Endothelial cell of umbilical vein (primary cell): Measurements from ENCODE around the gene ZDHHC17. TPM values are rescaled to one million over a fixed set of nuclear protein-coding genes. Genes with fewer than 3 reads are reported as not detected.

ENCODE experiments used
- BruUV-seq: library from RNA; stranded (reverse); fragments of 400-500 nt; replicated peaks from 2 replicates; lab custom pipeline; 2021; lab: Mats Ljungman, UMichigan
- CTCF ChIA-PET: fragments of 300-600, 350-600 bp; sonication (Branson Sonifier 250); formaldehyde crosslinking; loops from one replicate; lab custom pipeline; 2021; ENCODE audit warnings: antibody characterized with exemption, inconsistent platforms; lab: Charles Lee
- POLR2A ChIA-PET: fragments of 300-600, 350-600 bp; sonication (Branson Sonifier 250); formaldehyde crosslinking; loops from one replicate; lab custom pipeline; 2021; ENCODE audit warnings: antibody characterized with exemption, inconsistent platforms; lab: Charles Lee
- DNase-seq: peaks from one replicate; pipeline ENCODE4 v3.0.0-alpha.2; 2011; ENCODE audit warnings: low read depth, low spot score
- FAIRE-seq: peaks from 2 replicates; lab custom pipeline; 2011; peaks lifted over from hg19 to GRCh38; lab: Jason Lieb, UNC
- H2AFZ ChIP-seq: 2 replicates; pipeline ENCODE4 v1.6.0; 2012; ENCODE audit warnings: low read depth, low read length, control low read depth, inconsistent platforms
- H3K27ac ChIP-seq: 2 replicates; pipeline ENCODE4 v1.5.1; 2011; ENCODE audit warnings: low read depth, mild to moderate bottlenecking, control low read depth, low read length, moderate library complexity; ENCODE audit not compliant: insufficient read depth
- H3K27me3 ChIP-seq, 2 experiments: 2 replicates each; pipeline versions ENCODE4 v1.6.0 to v1.6.1; 2011; ENCODE audit warnings: low read length in 2 of 2, mixed read lengths in 1 of 2; ENCODE audit not compliant: control insufficient read depth in 2 of 2, insufficient read depth in 2 of 2
- H3K36me3 ChIP-seq, 2 experiments: 2 replicates in 1 of 2; 3 replicates in 1 of 2; pipeline ENCODE4 v1.5.1; 2011; ENCODE audit warnings: low read length in 2 of 2, mild to moderate bottlenecking in 1 of 2, moderate library complexity in 1 of 2; ENCODE audit not compliant: control insufficient read depth in 2 of 2, insufficient read depth in 2 of 2; ENCODE audit errors: extremely low read depth in 1 of 2
- H3K4me1 ChIP-seq: 3 replicates; pipeline ENCODE4 v1.5.1; 2011; ENCODE audit warnings: mild to moderate bottlenecking, low read length; ENCODE audit not compliant: control insufficient read depth, insufficient read depth; ENCODE audit errors: extremely low read depth
- H3K4me2 ChIP-seq: 2 replicates; pipeline ENCODE4 v1.6.1; 2011; ENCODE audit warnings: low read length, control low read depth, mixed read lengths; ENCODE audit not compliant: insufficient read depth
- H3K4me3 ChIP-seq, 3 experiments: fragments of 200-600 bp in 1 of 3; sonication (generic), shearing (Covaris generic) in 1 of 3; replicated peaks in 1 of 3; 2 replicates each; pipeline ENCODE4 v1.5.1; 2011 to 2016; ENCODE audit warnings: control low read depth in 3 of 3, low read length in 3 of 3, mild to moderate bottlenecking in 2 of 3, inconsistent platforms in 1 of 3, low read depth in 1 of 3, moderate library complexity in 1 of 3; ENCODE audit not compliant: insufficient read depth in 1 of 3
- H3K79me2 ChIP-seq: 2 replicates; pipeline ENCODE4 v1.6.0; 2012; ENCODE audit warnings: low read length, inconsistent platforms; ENCODE audit not compliant: control insufficient read depth, insufficient read depth
- H3K9ac ChIP-seq: replicated peaks from 2 replicates; pipeline ENCODE3; 2011; ENCODE audit warnings: low read length, control low read depth; ENCODE audit not compliant: insufficient read depth; ENCODE audit errors: extremely low read depth
- H3K9me1 ChIP-seq: replicated peaks from 3 replicates; pipeline ENCODE4 v1.6.0; 2011; ENCODE audit warnings: mild to moderate bottlenecking, low read length; ENCODE audit not compliant: control insufficient read depth, insufficient read depth; ENCODE audit errors: extremely low read depth
- H3K9me3 ChIP-seq: replicated peaks from 2 replicates; pipeline ENCODE4 v1.5.1; 2012; ENCODE audit warnings: low read length, inconsistent platforms; ENCODE audit not compliant: control insufficient read depth, insufficient read depth
- H4K20me1 ChIP-seq: replicated peaks from 2 replicates; pipeline ENCODE3; 2011; ENCODE audit warnings: mild to moderate bottlenecking, low read length; ENCODE audit not compliant: control insufficient read depth, insufficient read depth; ENCODE audit errors: extremely low read depth
- CTCF ChIP-seq, 2 donors: IDR thresholded peaks; 1 replicate in 1 of 2; 2 replicates in 1 of 2; pipeline ENCODE4 v1.5.1; 2011; ENCODE audit warnings: low read length in 2 of 2, mild to moderate bottlenecking in 2 of 2, moderate library complexity in 2 of 2, control low read depth in 1 of 2, inconsistent platforms in 1 of 2, low read depth in 1 of 2; ENCODE audit not compliant: insufficient read depth in 1 of 2; ENCODE audit errors: extremely low read depth in 1 of 2
- EZH2 ChIP-seq: IDR thresholded peaks from 2 replicates; pipeline ENCODE4 v1.6.1; 2012; ENCODE audit warnings: borderline replicate concordance, low read depth, mild to moderate bottlenecking, moderate library complexity, low read length, inconsistent platforms; ENCODE audit not compliant: severe bottlenecking
- FOS ChIP-seq: IDR thresholded peaks from 2 replicates; pipeline ENCODE4 v1.6.1; 2011; ENCODE audit warnings: mild to moderate bottlenecking, low read length, moderate library complexity, borderline replicate concordance; ENCODE audit not compliant: insufficient read depth
- GATA2 ChIP-seq: IDR thresholded peaks from 2 replicates; pipeline ENCODE4 v1.7.0; 2011; ENCODE audit warnings: low read depth, mild to moderate bottlenecking, moderate library complexity, mixed read lengths, low read length; ENCODE audit not compliant: insufficient read length, insufficient read depth
- JUN ChIP-seq: IDR thresholded peaks from 2 replicates; pipeline ENCODE4 v1.6.1; 2011; ENCODE audit warnings: borderline replicate concordance, low read depth; ENCODE audit not compliant: insufficient read length, insufficient read depth
- MAX ChIP-seq: IDR thresholded peaks from 2 replicates; pipeline ENCODE4 v1.6.1; 2011; ENCODE audit not compliant: insufficient read depth, insufficient read length
- MYC ChIP-seq: IDR thresholded peaks from one replicate; pipeline ENCODE4 v1.6.1; 2011; ENCODE audit warnings: mild to moderate bottlenecking, low read depth, low read length
- POLR2A ChIP-seq: IDR thresholded peaks from 2 replicates; pipeline ENCODE4 v1.6.1; 2012; ENCODE audit warnings: low read depth, mild to moderate bottlenecking, control low read depth, low read length
- POLR2AphosphoS5 ChIP-seq: IDR thresholded peaks from 2 replicates; pipeline ENCODE4 v1.6.1; 2012; ENCODE audit warnings: low read depth, mild to moderate bottlenecking, control low read depth, low read length, moderate library complexity; ENCODE audit not compliant: insufficient read depth
- dilution Hi-C: fragments of 300-500 bp; cut with MboI; formaldehyde crosslinking; loops from one replicate; pipeline ENCODE4 v1.15.0; 2019; ENCODE audit warnings: low sequenced_read_pairs; ENCODE audit not compliant: extremely low pct_ligation_motif_present
- intact Hi-C: fragments of 100-400 bp; cut with micrococcal nuclease; formaldehyde crosslinking; loops from one replicate; pipeline ENCODE4 v1.10.0; 2022
- polyA plus RNA-seq, 4 experiments: library from polyadenylated mRNA; depleted of rRNA in 3 of 4; stranded (reverse) in 3 of 4; unstranded in 1 of 4; fragments of >200 nt; gene quantifications; 2 replicates each; pipeline versions ENCODE4 v1.2.1 to v1.2.3, GENCODE V29; 2011 to 2012; ENCODE audit warnings: missing spikeins in 1 of 4
- total RNA-seq: library from RNA; stranded (reverse); gene quantifications from 2 replicates; pipeline ENCODE4 v1.2.3, GENCODE V29; 2021

The ZDHHC17 gene
- total and polyA plus RNA-seq, 2 donors (not counting 3 experiments of a cell fraction or from before 2014, with no cell fraction given) = 21.2 to 26.9 TPM

- H4K20me1 ChIP-seq = no peaks in the 10 kb centered on the region
- no peak overlapping the region for H2AFZ ChIP-seq
- H3K9me3 ChIP-seq = no peaks in the 10 kb centered on the region
- FAIRE-seq = no peak
- H3K4me1 ChIP-seq = peaks cover 9% of the 10 kb centered on the region
- no peak for DNase-seq
- H3K9ac ChIP-seq = no peak overlapping the region
- POLR2A ChIA-PET = no interaction called here
- no peaks in the 10 kb centered on the region for H3K36me3 ChIP-seq
- dilution Hi-C loops (no loop called here), intact Hi-C loops (no loop called here)
- no TSS peak for BruUV-seq
- TF ChIP-seq MYC = no peak
- TF ChIP-seq POLR2AphosphoS5 = no peak
- no peak for TF ChIP-seq EZH2
- TF ChIP-seq GATA2 = no peak
- no peak for TF ChIP-seq CTCF (IDR thresholded peaks at IDR 0.05; ENCODE audit: extremely low read depth in 1 of 2, insufficient read depth in 1 of 2, low read depth in 1 of 2, low read length in 2 of 2)
- TF ChIP-seq FOS = no peak
- TF ChIP-seq POLR2A = no peak
- TF ChIP-seq JUN = no peak
- TF ChIP-seq MAX = no peak
- no peaks in the 10 kb centered on the region for H3K9me1 ChIP-seq
- H3K4me2 ChIP-seq = no peak overlapping the region
- CTCF ChIA-PET = interaction anchor here (0.8 to 3.2 kb wide), 2 partner anchors 35 to 129 kb away, joined by 3 to 19 read pairs; no protein-coding TSS in a partner anchor
- H3K27ac ChIP-seq = no peak overlapping the region
- no peak overlapping the region for H3K4me3 ChIP-seq
- H3K27me3 ChIP-seq = no peaks in the 10 kb centered on the region
- no peaks in the 10 kb centered on the region for H3K79me2 ChIP-seq
Measured at GRCh38 chr12:76881142-76881541, 117.2 kb downstream of the ZDHHC17 start.
